Neural cell (in vitro differentiated cells): ENCODE results near the gene GUCY1A2. TPM values are rescaled to one million over a fixed set of nuclear protein-coding genes. Genes with fewer than 3 reads are reported as not detected.

ENCODE experiments used
- H2AFZ ChIP-seq: fragments of 200-600, 300-800 bp; sonication (generic), shearing (Covaris generic); 2 replicates; pipeline ENCODE4 v1.6.0; 2014; ENCODE audit warnings: low read depth, mild to moderate bottlenecking, antibody characterized with exemption, low read length, moderate library complexity
- H3F3A ChIP-seq: fragments of 200-600 bp; shearing (Covaris generic); 2 replicates; pipeline ENCODE4 v1.6.1; 2016; ENCODE audit warnings: mild to moderate bottlenecking, moderate library complexity, mixed read lengths, antibody characterized with exemption, low read length; ENCODE audit not compliant: insufficient read depth, poor library complexity, severe bottlenecking
- H3K27ac ChIP-seq: fragments of 200-600, 300-800 bp; sonication (generic), shearing (Covaris generic); 2 replicates; pipeline ENCODE4 v1.5.1; 2014; ENCODE audit warnings: mild to moderate bottlenecking, low read length, moderate library complexity
- H3K27me3 ChIP-seq: fragments of 300-800, 200-600 bp; sonication (generic), shearing (Covaris generic); 2 replicates; pipeline ENCODE4 v1.6.0; 2014; ENCODE audit warnings: mild to moderate bottlenecking, low read depth, low read length, moderate library complexity; ENCODE audit not compliant: insufficient read depth
- H3K36me3 ChIP-seq: fragments of 300-800, 200-600 bp; sonication (generic), shearing (Covaris generic); 2 replicates; pipeline ENCODE4 v1.5.1; 2014; ENCODE audit warnings: mild to moderate bottlenecking, antibody characterized with exemption, low read length, moderate library complexity; ENCODE audit not compliant: insufficient read depth
- H3K4me2 ChIP-seq: fragments of 300-800, 200-600 bp; sonication (generic), shearing (Covaris generic); 2 replicates; pipeline ENCODE4 v1.6.0; 2014; ENCODE audit warnings: mild to moderate bottlenecking, low read length
- H3K4me3 ChIP-seq: fragments of 300-800, 200-600 bp; sonication (generic), shearing (Covaris generic); 2 replicates; pipeline ENCODE4 v1.5.1; 2014; ENCODE audit warnings: mild to moderate bottlenecking, low read length, moderate library complexity
- H3K79me2 ChIP-seq: fragments of 200-600 bp; shearing (Covaris generic); replicated peaks from 2 replicates; pipeline ENCODE4 v1.6.0; 2014; ENCODE audit warnings: mild to moderate bottlenecking, low read length, moderate library complexity; ENCODE audit not compliant: insufficient read depth
- H3K9ac ChIP-seq: fragments of 300-800, 200-600 bp; sonication (generic), shearing (Covaris generic); 2 replicates; pipeline ENCODE4 v1.6.1; 2016; ENCODE audit warnings: mild to moderate bottlenecking, low read length, mixed read lengths
- H3K9me2 ChIP-seq: fragments of 200-600 bp; shearing (Covaris generic); 2 replicates; pipeline ENCODE4 v1.6.1; 2016; ENCODE audit warnings: mild to moderate bottlenecking, low read length, mixed read lengths; ENCODE audit not compliant: insufficient read depth
- H3K9me3 ChIP-seq: fragments of 200-600, 300-800 bp; sonication (generic), shearing (Covaris generic); 2 replicates; pipeline ENCODE4 v1.6.1; 2016; ENCODE audit warnings: mild to moderate bottlenecking, mixed run types, low read length, moderate library complexity, mixed read lengths
- H4K20me1 ChIP-seq: fragments of 200-600 bp; shearing (Covaris generic); 2 replicates; pipeline ENCODE4 v1.6.1; 2016; ENCODE audit warnings: mild to moderate bottlenecking, mixed run types; ENCODE audit not compliant: insufficient read depth
- CTCF ChIP-seq: fragments of 450-650 bp; IDR thresholded peaks from 2 replicates; pipeline ENCODE4 v1.5.1; 2014; ENCODE audit warnings: antibody characterized with exemption, mild to moderate bottlenecking, moderate library complexity; ENCODE audit not compliant: poor library complexity, severe bottlenecking
- EP300 ChIP-seq: fragments of 450-650 bp; conservative IDR thresholded peaks from 2 replicates; pipeline ENCODE4 v1.6.1; 2014; ENCODE audit warnings: antibody characterized with exemption, mild to moderate bottlenecking, moderate library complexity; ENCODE audit not compliant: poor library complexity, severe bottlenecking
- EZH2 ChIP-seq: fragments of 200-600, 300-800 bp; shearing (Covaris generic), sonication (generic); IDR thresholded peaks from 2 replicates; pipeline ENCODE4 v1.6.1; 2014; ENCODE audit warnings: antibody characterized with exemption, low read length, borderline replicate concordance, mild to moderate bottlenecking; ENCODE audit not compliant: insufficient read depth, poor library complexity, severe bottlenecking
- MXI1 ChIP-seq: fragments of 450-650 bp; conservative IDR thresholded peaks from 2 replicates; pipeline ENCODE4 v1.6.1; 2014; ENCODE audit warnings: antibody characterized with exemption, mild to moderate bottlenecking; ENCODE audit not compliant: poor library complexity, severe bottlenecking
- POLR2AphosphoS5 ChIP-seq: IDR thresholded peaks from 2 replicates; pipeline ENCODE4 v1.6.1; 2012
- RAD21 ChIP-seq: fragments of 450-650 bp; conservative IDR thresholded peaks from 2 replicates; pipeline ENCODE4 v1.6.1; 2014; ENCODE audit warnings: antibody characterized with exemption, mild to moderate bottlenecking, moderate library complexity
- REST ChIP-seq: IDR thresholded peaks from 2 replicates; pipeline ENCODE4 v1.6.1; 2012; ENCODE audit warnings: borderline replicate concordance
- SMC3 ChIP-seq: fragments of 450-650 bp; conservative IDR thresholded peaks from 2 replicates; pipeline ENCODE4 v1.6.1; 2014; ENCODE audit warnings: antibody characterized with exemption, mild to moderate bottlenecking, moderate library complexity; ENCODE audit not compliant: poor library complexity
- TAF1 ChIP-seq: IDR thresholded peaks from 2 replicates; pipeline ENCODE4 v1.6.1; 2012; ENCODE audit warnings: low read depth
- polyA plus RNA-seq: library from polyadenylated mRNA; depleted of rRNA; stranded (reverse); fragments of >200 nt; gene quantifications from 2 replicates; pipeline ENCODE4 v1.2.3, GENCODE V29; 2014

The GUCY1A2 gene
- polyA plus RNA-seq, 1 donor from 2014 or later: 5.1 TPM

GRCh38 chr11:106748059-106748458 is 270.2 kb downstream of the GUCY1A2 start:
- no peak overlapping the region for H3K4me3 ChIP-seq
- TF ChIP-seq EP300 (peak; percentile 94), CTCF (no peak), POLR2AphosphoS5 (peak; percentile 80), REST (peak; percentile 55)
- no peak overlapping the region for H3K27ac ChIP-seq
- no peak overlapping the region for H3K9ac ChIP-seq
- H3K27me3 ChIP-seq: no peaks in the 10 kb centered on the region
- peaks cover 5% of the 10 kb centered on the region for H3F3A ChIP-seq
- H3K79me2 ChIP-seq: no peaks in the 10 kb centered on the region
- no peaks in the 10 kb centered on the region for H3K36me3 ChIP-seq
- H3K4me2 ChIP-seq: peak overlapping the region; percentile 5
- H4K20me1 ChIP-seq: no peaks in the 10 kb centered on the region
- no peak overlapping the region for H2AFZ ChIP-seq
- no peaks in the 10 kb centered on the region for H3K9me2 ChIP-seq
- no peaks in the 10 kb centered on the region for H3K9me3 ChIP-seq

GRCh38 chr11:106745941-106746340 is 272.3 kb downstream of the GUCY1A2 start:
- Histone ChIP-seq H3K36me3 (no peaks in the 10 kb centered on the region), H3K9me2 (no peaks in the 10 kb centered on the region), H3F3A (peaks cover 5% of the 10 kb centered on the region), H3K9me3 (no peaks in the 10 kb centered on the region), H3K79me2 (no peaks in the 10 kb centered on the region), H4K20me1 (no peaks in the 10 kb centered on the region), H3K4me3 (no peak overlapping the region), H3K27ac (no peak overlapping the region), H3K4me2 (no peak overlapping the region), H3K27me3 (no peaks in the 10 kb centered on the region), H3K9ac (no peak overlapping the region), H2AFZ (no peak overlapping the region)
- TF ChIP-seq CTCF (no peak), EP300 (no peak), MXI1 (no peak), REST (no peak), RAD21 (no peak), TAF1 (no peak), EZH2 (no peak), SMC3 (no peak), POLR2AphosphoS5 (no peak)
